HG03571 (cell line): ENCODE results near the gene SEMA5B.

Source experiments
- ATAC-seq: cut with Tn5 transposase; IDR thresholded peaks from one replicate; pipeline ENCODE4 v1.9.1; 2021; ENCODE audit not compliant: unreplicated experiment

The SEMA5B gene

GRCh38 chr3:122903171-122903570 lies 124.4 kb downstream of the SEMA5B start:
- no peak for ATAC-seq

GRCh38 chr3:122902326-122902725 lies 125.2 kb downstream of the SEMA5B start:
- no peak for ATAC-seq

GRCh38 chr3:122898298-122898697 lies 129.3 kb downstream of the SEMA5B start:
- ATAC-seq, result no peak

GRCh38 chr3:122893754-122894668 lies 133.6 kb downstream of the SEMA5B start:
- ATAC-seq, result no peak

- ATAC-seq, result no peak
Measured at GRCh38 chr3:122893282-122893681, 134.3 kb downstream of the SEMA5B start.

- ATAC-seq, result no peak
Measured at GRCh38 chr3:122892118-122892960, 135.2 kb downstream of the SEMA5B start.

GRCh38 chr3:122890720-122891220 lies 136.8 kb downstream of the SEMA5B start:
- no peak for ATAC-seq

- no peak for ATAC-seq
Measured at GRCh38 chr3:122890077-122890719, 137.4 kb downstream of the SEMA5B start.

- ATAC-seq, result no peak
Measured at GRCh38 chr3:122886946-122887345, 140.6 kb downstream of the SEMA5B start.

- ATAC-seq, result no peak
Measured at GRCh38 chr3:122886251-122886650, 141.3 kb downstream of the SEMA5B start.

- ATAC-seq, result no peak
Measured at GRCh38 chr3:122882361-122882947, 145.1 kb downstream of the SEMA5B start.

GRCh38 chr3:122880624-122881023 lies 146.9 kb downstream of the SEMA5B start:
- ATAC-seq, result no peak

GRCh38 chr3:122880173-122880572 lies 147.4 kb downstream of the SEMA5B start:
- ATAC-seq, result no peak

- ATAC-seq, result no peak
Measured at GRCh38 chr3:122875547-122876127, 151.9 kb downstream of the SEMA5B start.

- ATAC-seq, result no peak
Measured at GRCh38 chr3:122873741-122874515, 153.6 kb downstream of the SEMA5B start.

- ATAC-seq, result no peak
Measured at GRCh38 chr3:122868322-122868721, 159.2 kb downstream of the SEMA5B start.

GRCh38 chr3:122864498-122864897 lies 163.1 kb downstream of the SEMA5B start:
- ATAC-seq, result no peak

GRCh38 chr3:122862381-122862780 lies 165.2 kb downstream of the SEMA5B start:
- no peak for ATAC-seq
